Immature natural killer cell (primary cell): ENCODE results near the gene GH1. TPM values are rescaled to one million over a fixed set of nuclear protein-coding genes. Genes with fewer than 3 reads are reported as not detected.

Source experiments
- polyA plus RNA-seq, 3 donors: library from polyadenylated mRNA; unstranded; fragments of 300-500 nt; fragmentation: Illumina TruSeq; gene quantifications; one replicate each; pipeline ENCODE4 v1.2.3, GENCODE V29; 2021

GH1 gene
- polyA plus RNA-seq, 3 donors from 2014 or later: not detected

Other genes with a start within 250 kb of the GH1 start
- 100 to 1,000 TPM; 273 to 573 (median 404) TPM for gene LIMD2, start 218.7 kb downstream of the GH1 start, polyA plus RNA-seq
- gene STRADA, start 177.0 kb downstream of the GH1 start, polyA plus RNA-seq: 10 to 100 TPM; 22.3 to 34.9 (median 33.0) TPM
- 10 to 100 TPM; 21.1 to 50.1 (median 43.3) TPM for gene CCDC47, start 145.2 kb downstream of the GH1 start, polyA plus RNA-seq
- gene DDX42, start 144.7 kb downstream of the GH1 start, polyA plus RNA-seq: 10 to 100 TPM in 1 of 3 donors, 1 to 10 TPM in 2; 4.8 to 18.2 (median 5.5) TPM
- 100 to 1,000 TPM; 130 to 222 (median 148) TPM for gene PSMC5, start 91.4 kb downstream of the GH1 start, polyA plus RNA-seq
- 10 to 100 TPM; 13.3 to 37.9 (median 19.0) TPM for gene FTSJ3, start 91.2 kb downstream of the GH1 start, polyA plus RNA-seq
- gene SMARCD2, start 76.2 kb downstream of the GH1 start, polyA plus RNA-seq: 10 to 100 TPM; 77.9 to 83.7 (median 82.9) TPM
- not detected for gene CSH2, start 45.2 kb downstream of the GH1 start, polyA plus RNA-seq
- not detected for gene GH2, start 36.9 kb downstream of the GH1 start, polyA plus RNA-seq
- gene CSH1, start 22.3 kb downstream of the GH1 start, polyA plus RNA-seq: not detected
- not detected for gene CSHL1, start 7.6 kb downstream of the GH1 start, polyA plus RNA-seq
- 10 to 100 TPM; 45.8 to 67.3 (median 51.9) TPM for gene CD79B, start 13.5 kb upstream of the GH1 start, polyA plus RNA-seq
- under 1 TPM in 1 of 3 donors, not detected in 2; 0.02 TPM for gene SCN4A, start 54.1 kb upstream of the GH1 start, polyA plus RNA-seq
- gene PRR29, start 79.5 kb upstream of the GH1 start, polyA plus RNA-seq: 1 to 10 TPM; 5.0 to 6.8 (median 5.5) TPM
- gene ICAM2, start 101.8 kb upstream of the GH1 start, polyA plus RNA-seq: 100 to 1,000 TPM; 327 to 535 (median 329) TPM
- 10 to 100 TPM; 30.7 to 52.9 (median 31.3) TPM for gene ERN1, start 211.3 kb upstream of the GH1 start, polyA plus RNA-seq